Lung (tissue), 12 donors: ENCODE data around the gene SPOCD1. TPM values are rescaled to one million over a fixed set of nuclear protein-coding genes. Genes with fewer than 3 reads are reported as not detected.

Experiments
- ATAC-seq: fragments of 200-7000 bp; cut with Tn5 transposase; one replicate; pipeline ENCODE4 v1.9.1; 2020; ENCODE audit warnings: moderate number of reproducible peaks; ENCODE audit not compliant: insufficient read depth, low FRiP score
- DNase-seq, 3 donors: peaks; one replicate each; pipeline ENCODE4 v3.0.0-alpha.2; 2013 to 2017
- H3K27ac ChIP-seq, 2 donors: one replicate each; pipeline ENCODE4 v1.5.1; 2013; ENCODE audit warnings: mild to moderate bottlenecking in 2 of 2, moderate library complexity in 2 of 2, control low read depth in 1 of 2, inconsistent platforms in 1 of 2, low read depth in 1 of 2, low read length in 1 of 2
- H3K27me3 ChIP-seq, 3 donors: one replicate each; pipeline ENCODE4 v1.5.1; 2013; ENCODE audit warnings: low read length in 2 of 3; ENCODE audit not compliant: control insufficient read depth in 3 of 3, insufficient read depth in 3 of 3
- H3K36me3 ChIP-seq, 4 donors: one replicate each; pipeline ENCODE4 v1.5.1; 2013; ENCODE audit warnings: low read length in 4 of 4, mild to moderate bottlenecking in 1 of 4, moderate library complexity in 1 of 4; ENCODE audit not compliant: control insufficient read depth in 4 of 4, insufficient read depth in 4 of 4
- H3K4me1 ChIP-seq, 5 donors: one replicate each; pipeline ENCODE4 v1.5.1; 2013; ENCODE audit warnings: low read length in 5 of 5, mild to moderate bottlenecking in 2 of 5, moderate library complexity in 1 of 5; ENCODE audit not compliant: control insufficient read depth in 5 of 5, insufficient read depth in 5 of 5
- H3K4me3 ChIP-seq: one replicate; pipeline ENCODE4 v1.5.1; 2013; ENCODE audit warnings: mild to moderate bottlenecking, control low read depth, moderate library complexity
- H3K9ac ChIP-seq, 2 donors: one replicate each; pipeline ENCODE4 v1.5.1; 2013; ENCODE audit warnings: low read length in 2 of 2, control low read depth in 1 of 2; ENCODE audit not compliant: insufficient read depth in 1 of 2
- H3K9me3 ChIP-seq, 4 donors: one replicate each; pipeline ENCODE4 v1.5.1; 2013; ENCODE audit warnings: low read length in 3 of 4, mild to moderate bottlenecking in 1 of 4, moderate library complexity in 1 of 4; ENCODE audit not compliant: control insufficient read depth in 4 of 4, insufficient read depth in 3 of 4
- CTCF ChIP-seq: IDR thresholded peaks from 2 replicates; pipeline ENCODE4 v1.5.1; 2012; ENCODE audit warnings: mild to moderate bottlenecking; ENCODE audit errors: control extremely low read depth, extremely low read depth
- WGBS, 2 donors: extraction: QIAGEN DNeasy Blood & Tissue Kit; methylation state at CpG; one replicate each; pipeline ENCODE4 v1.1.7; 2013; 5-methylcytosine and 5-hydroxymethylcytosine counted together
- polyA plus RNA-seq, 2 donors: library from polyadenylated mRNA; stranded (reverse); fragments of 200-250 nt; gene quantifications; one replicate each; pipeline ENCODE4 v1.2.1, GENCODE V29; 2013
- total RNA-seq, 2 donors: library from RNA; depleted of rRNA in 1 of 2; stranded (reverse); fragments of >200 nt in 1 of 2; gene quantifications; one replicate each; pipeline ENCODE4 v1.2.1, GENCODE V29; 2014 to 2021
- donor health status: control.
- donor health status: control.
- donor health status: Bipolar disorder and iron deficiency.
- donor health status: healthy.
- donor health status: DM: yes; HTN: yes; CAD: no.

SPOCD1 gene
- total and polyA plus RNA-seq, 4 donors, result 0.51 to 15.7 (median 8.4) TPM

DNA sequence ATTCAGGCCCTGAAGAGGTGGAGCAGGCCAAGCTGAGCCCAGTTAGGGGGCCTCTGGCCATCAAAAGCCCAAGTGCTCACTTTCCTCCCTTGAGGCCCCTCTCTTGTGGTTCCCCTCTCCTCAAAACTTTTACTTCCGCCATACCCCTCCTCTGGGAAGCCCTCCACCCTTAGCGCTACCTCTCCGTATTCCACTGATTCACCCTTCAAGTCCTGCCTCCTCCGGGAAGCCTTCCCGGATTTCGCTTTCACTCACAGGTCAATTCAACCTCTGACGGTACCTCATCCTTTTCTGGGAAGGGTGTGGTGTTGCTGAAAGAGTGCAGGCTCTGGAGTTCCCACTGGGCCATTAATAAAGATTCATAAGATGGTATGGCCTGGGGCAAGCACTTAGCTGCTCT lies 19.1 kb downstream of the SPOCD1 start:
- Histone ChIP-seq H3K4me3 (no peak overlapping the region), H3K9ac (no peak overlapping the region), H3K9me3 (no peaks in the 10 kb centered on the region), H3K27me3 (no peaks in the 10 kb centered on the region), H3K4me1 (peaks cover 0 to 17% (median 3%) of the 10 kb centered on the region in 5 donors), H3K36me3 (no peaks in the 10 kb centered on the region), H3K27ac (no peak overlapping the region)
- ATAC-seq (no peak), DNase-seq (no peak)
- 88 to 94% methylated on average over 7 of the region's 7 CpGs for WGBS, 2 donors
- TF ChIP-seq CTCF, result no peak

DNA sequence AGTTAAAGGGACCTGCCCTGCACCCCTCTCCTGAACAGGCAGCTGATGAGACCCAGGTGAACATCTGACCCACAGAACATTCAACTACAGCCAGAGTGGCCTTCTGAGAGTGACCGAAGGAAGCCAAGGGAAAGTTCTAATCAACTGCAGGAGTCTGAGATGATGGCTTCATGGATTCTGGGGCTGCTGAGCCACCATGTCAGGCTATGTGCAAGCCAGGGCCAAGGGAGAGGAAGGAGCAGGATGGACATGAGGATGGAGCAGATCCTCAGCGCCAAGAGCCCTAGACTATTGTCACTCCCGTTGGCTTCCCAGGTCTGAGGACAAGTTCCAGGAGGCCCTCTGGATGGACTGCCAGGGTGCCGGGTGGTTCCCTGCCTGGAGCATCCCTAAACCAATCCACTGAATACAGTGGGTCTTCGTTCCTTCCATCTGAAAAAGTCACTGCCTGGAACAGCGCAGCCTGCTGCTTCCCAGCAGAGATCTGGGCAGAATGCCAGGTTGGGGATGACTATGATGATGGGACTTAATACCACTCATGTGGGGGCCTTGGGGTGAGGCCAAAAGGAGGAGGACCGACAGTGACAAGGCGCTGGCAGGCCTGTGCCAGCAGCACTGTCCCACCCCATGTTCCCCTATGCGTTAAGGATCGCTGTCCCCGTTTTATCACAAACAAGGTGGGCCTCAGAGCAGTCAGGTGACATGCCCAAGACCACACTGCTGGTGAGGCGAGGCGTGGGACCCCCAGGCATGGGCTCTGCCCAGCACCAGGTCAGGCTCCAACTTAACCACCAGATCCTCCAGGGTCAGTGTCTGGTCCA lies 19.8 kb downstream of the SPOCD1 start:
- H3K27ac ChIP-seq, result no peak overlapping the region
- ATAC-seq (no peak), DNase-seq (peak; percentile 79 to 84 (median 83))
- H3K9ac ChIP-seq, result no peak overlapping the region
- H3K36me3 ChIP-seq, result no peaks in the 10 kb centered on the region
- H3K9me3 ChIP-seq, result no peaks in the 10 kb centered on the region
- H3K4me3 ChIP-seq, result no peak overlapping the region
- TF ChIP-seq CTCF, result no peak
- peaks cover 0 to 17% (median 3%) of the 10 kb centered on the region in 5 donors for H3K4me1 ChIP-seq
- H3K27me3 ChIP-seq, result no peaks in the 10 kb centered on the region
- 76% methylated on average over 13 of the region's 13 CpGs for WGBS, 2 donors

DNA sequence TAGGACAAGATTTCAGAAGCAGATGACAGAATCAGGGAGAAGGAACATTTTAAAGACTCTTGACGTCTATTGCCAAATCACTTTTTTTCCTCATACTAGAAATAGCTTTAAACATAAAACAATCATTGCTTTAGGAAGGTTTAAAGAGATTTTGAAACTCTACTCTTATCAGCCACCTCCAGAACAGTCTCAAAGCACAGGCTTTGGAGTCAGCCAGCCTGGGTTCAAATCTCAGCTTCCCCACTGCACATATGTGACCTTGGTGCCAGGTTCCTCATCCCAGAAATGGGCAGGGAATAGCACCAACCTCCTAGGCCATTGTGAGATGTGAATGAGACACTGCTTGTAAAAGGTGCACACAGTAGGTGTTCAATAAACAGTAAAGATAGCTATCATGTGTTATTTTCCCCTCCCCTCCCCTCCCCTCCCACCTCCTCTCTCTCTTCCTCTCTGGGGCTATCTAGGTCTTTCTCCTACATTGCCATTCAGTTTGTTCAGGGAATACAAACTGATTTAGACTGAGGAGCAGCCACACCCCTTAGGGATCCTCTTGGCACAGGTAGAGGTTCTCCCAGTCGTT lies 20.6 kb downstream of the SPOCD1 start:
- no peak for TF ChIP-seq CTCF
- ATAC-seq, result no peak
- Histone ChIP-seq H3K36me3 (no peaks in the 10 kb centered on the region), H3K4me3 (no peak overlapping the region), H3K9ac (no peak overlapping the region), H3K27ac (no peak overlapping the region), H3K4me1 (peaks cover 0 to 17% (median 3%) of the 10 kb centered on the region in 5 donors), H3K9me3 (no peaks in the 10 kb centered on the region), H3K27me3 (no peaks in the 10 kb centered on the region)
- no peak for DNase-seq
- WGBS, 2 donors, result 55 to 63% methylated on average over 2 of the region's 2 CpGs
